NCI-H1048 (cell line): ENCODE results near the gene ACADVL.
"Not testable (repeated sequence)": the region's sequence is repeated elsewhere in the genome, so short reads cannot be mapped to it uniquely, and the experiment has no call there.

Experiments
- DNase-seq: peaks from one replicate; lab custom pipeline; 2025; lab: John Stamatoyannopoulos, UW

Gene ACADVL

DNA sequence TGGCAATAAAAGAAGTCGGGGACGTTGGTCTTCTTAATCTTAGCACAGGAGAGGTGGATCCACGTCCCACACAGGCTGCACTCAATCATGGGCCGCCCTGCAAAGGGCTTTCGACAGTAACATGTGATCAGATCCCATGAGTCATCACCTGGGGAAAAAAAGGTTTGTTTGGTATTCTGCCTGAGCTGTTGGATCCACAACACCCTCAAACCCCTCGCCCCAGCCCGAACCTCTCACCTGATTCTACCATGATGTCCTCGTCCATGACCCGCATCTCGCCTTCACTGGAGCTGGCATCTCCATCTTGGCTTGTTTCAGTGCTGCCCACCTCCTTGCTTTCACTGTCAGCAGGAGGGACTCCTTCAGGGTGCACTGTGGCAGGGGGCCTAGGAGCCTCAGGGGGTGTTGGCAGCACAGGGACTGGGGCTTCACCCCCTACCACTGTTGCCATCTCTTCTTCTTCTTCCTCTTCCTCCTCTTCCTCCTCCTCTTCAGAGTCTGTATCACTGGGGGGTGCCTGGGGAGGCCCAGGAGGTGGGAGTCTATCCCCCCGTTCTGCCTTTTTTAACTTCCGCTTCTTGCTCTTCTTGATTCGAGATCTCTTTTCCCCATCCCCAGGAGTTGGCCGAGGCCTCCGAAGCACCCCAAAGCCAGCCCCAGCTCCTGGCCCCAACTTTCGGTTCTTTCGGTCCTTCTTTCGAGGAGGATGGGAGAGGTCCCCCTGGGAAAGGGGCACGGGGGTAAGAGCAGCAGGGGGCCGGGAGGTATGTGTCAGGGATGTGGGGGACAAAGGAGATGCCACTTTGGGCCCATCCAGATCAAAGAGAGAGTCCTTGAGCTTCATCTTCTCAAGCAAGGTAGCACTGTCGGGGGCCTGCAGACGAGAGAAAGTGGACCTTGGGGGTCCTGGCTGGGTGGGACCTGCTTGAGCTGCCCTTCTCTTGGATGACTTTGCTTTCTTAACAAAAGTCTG lies 16.2 kb downstream of the ACADVL start:
- no peak for DNase-seq

DNA sequence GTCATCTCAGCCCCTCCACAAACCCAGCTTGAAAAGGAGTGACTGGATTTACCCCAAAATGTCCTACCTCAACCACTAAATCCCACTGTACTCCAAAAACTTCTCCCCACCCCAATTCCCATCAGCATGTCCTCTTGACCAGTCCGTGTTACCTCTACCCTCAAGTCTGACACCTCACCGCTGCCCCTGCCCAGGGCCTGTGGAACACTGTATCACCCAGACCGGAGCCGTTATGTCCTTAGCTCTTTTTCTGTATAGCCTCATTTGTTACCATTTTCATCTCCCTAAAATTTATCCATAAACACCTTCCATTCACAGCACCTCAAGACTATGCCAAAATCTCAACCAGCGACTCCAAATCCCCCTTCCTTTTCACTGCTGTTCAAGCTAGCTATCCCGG lies 17.1 kb downstream of the ACADVL start:
- no peak for DNase-seq

DNA sequence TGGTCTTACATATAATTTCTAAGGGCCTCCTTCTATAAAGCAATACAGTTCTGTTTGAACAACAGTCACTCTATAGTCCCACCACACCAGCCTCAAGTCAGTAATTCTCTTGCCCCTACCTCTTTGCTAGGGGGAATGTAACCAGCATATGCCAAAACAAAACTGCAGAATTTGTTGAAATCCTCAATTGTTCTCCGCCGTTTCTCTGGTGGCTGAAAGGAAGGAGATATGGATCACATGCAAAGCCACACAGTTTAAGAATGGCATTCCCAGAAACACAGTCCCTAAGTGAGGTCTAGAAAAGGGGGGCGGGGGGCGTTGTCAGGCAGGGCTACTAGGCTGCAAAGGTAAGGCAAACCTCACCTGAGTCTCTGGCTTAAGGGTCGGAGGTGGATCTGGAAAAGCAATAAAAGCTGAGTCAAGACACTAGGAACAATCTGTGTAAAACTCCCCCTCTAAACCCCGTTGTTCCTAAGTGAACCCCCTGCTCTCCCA lies 17.6 kb downstream of the ACADVL start:
- DNase-seq, result no peak

DNA sequence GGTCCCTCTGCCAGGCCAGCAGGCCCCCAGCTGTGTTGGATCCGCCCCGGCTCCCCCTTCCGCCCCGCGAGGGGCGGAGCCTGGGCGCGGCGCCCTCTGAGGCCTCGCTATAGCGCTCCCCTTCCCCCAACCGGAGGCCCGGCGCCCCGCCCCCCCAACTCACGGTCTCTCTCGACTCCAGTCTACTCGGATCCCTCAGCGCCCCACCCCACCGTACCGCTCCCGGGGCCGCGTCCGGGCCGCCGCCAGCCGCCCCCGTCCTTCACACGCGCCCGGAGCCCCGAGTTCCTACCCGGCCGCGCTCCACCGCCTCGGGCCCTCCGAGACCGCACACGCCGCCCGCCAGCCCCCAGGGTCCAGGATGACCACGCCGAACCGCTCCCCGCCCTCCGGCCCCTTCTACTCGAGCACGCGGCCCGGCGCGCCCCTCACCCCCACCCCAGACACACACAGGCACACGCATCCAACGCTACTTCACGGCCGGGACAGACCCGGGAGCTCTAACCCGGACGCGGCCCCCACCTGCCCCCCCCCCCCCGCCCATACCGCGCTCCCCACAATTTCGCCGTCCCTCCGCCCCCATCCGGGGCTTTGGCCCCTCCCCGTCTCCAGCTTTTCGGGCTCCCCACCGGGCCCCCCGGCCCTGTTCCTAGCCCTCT lies 18.2 kb downstream of the ACADVL start:
- no peak for DNase-seq

DNA sequence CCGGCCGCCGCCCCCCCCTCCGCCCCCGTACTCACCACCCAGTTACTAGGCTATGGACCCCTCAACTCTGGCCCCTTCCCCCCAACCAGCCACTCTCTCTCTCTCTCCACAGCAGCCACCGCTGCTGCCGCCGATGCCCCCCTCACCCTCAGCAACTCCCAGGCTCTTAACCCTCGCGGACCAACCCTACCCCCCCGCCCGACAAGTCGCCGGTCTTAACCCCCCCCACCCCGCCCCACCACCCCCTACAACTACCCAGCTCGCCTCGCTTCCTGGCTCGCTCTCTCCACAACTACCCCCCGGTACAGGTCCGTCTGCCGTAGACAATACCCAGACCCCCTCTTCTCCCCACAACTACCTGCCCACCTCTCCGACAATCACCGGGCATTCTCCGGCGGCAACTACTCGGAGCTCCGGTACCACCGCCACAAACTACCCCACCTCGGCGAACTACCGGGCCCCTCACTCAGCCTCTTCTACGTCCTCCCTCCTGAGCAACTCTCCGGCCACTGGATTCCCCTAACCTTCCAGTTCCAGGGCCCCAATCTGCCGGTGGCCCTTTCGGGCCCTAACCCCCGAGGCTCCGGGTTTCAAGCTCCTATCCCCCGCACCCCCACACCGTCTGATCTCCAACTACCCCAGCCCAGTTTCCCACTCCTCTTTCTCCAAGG lies 18.8 kb downstream of the ACADVL start:
- DNase-seq, result no peak

DNA sequence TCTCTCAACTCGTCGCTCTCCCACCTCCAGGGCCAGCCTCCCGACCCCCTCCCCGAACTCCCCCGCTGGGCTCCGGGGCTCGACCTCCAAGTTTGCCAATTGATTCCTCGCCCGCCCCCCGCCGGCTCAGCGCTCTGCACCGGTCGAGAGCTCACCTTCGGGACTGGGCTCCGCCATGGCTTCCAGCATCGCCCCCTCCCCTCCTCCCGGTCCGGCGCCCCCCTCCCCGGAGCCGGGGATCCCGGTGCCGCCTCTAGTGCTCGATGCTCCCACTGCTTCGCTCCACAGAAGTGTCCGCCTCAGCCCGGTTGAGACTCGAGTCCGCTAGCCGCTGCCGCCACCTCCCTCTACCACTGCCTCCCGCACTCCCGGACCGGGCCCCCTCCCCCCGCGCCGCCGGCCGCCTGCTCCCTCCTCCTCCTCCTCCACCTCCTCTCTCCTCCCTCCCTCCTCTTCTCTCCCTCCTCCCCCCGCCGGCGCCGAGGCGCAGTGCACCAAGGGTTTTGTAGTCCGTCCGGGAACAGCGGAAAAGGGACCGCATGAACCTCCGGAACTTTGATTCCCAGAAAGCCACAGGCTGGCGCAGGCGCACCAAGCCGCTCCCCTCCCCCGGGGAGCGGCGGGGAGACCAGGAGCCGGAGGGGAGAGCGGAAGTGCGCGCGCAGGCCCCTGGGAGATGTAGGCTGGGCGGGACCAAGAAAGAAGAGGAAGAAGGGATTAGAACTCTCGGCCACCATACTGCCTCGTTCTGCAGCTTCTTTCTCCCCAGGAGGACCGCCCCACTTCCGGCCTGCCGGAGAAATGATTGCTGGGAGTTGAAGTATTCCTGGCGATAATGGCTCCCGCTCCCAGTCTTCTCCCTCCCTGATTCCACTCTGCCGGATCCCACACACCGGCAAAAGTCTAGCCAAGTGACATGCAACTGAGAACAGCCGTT lies 19.6 kb downstream of the ACADVL start, which contains the start of gene PHF23:
PHF23 (minus strand) TSS at position 367 of the 937 bp plus-strand sequence; CDS start at position 189, 178 bp downstream.
- DNase-seq, result peak; percentile 98

DNA sequence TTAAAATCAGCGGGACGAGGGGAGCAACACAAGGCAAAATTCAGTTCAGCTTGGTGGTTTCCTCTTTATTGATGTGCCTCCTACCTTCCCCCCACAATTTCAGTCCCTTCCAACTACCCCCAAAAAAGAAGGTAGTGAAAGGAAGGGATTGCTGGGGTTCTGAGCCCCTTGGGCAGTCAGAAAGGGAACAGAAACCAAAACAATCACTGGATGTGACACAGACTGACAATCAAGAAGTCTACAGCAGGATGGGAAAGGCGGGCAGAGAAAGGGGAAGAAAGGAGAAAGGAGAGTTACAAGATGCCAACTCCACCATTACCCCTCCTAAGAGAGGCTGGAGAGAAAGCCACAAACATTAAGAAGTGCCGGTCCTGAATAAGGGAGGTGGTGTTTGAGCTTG lies 20.6 kb downstream of the ACADVL start:
- DNase-seq, result no peak

DNA sequence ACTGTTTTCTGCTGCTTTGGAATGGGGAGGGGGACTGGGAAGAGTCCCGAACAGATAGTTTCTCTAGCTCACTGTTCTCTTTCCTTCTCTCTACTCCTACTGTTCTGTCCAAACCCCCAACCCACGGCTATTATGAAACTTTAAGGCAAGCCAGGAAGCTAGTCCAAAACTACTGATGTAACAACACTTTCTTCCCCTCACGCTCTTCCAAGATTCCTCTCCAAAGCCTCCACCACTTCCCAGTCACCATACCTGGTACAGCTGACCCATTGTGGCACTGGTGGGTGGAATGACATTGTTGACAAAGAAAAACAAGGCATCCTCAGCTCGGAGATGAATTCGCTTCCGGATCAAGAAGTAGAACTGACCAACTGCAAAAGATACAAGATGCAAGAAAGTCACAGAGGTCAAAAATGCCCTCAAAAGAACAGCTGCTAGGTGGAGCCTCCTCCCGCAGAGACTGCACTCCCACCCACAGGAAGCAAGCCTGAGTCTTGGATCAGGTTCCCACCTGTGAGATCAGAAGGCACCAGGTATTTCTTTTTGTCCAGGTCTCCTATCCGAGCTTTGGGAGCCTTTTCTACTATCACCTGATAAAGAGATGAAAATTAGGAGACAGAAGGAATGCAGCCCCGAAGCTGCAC lies 21.5 kb downstream of the ACADVL start:
- no peak for DNase-seq

DNA sequence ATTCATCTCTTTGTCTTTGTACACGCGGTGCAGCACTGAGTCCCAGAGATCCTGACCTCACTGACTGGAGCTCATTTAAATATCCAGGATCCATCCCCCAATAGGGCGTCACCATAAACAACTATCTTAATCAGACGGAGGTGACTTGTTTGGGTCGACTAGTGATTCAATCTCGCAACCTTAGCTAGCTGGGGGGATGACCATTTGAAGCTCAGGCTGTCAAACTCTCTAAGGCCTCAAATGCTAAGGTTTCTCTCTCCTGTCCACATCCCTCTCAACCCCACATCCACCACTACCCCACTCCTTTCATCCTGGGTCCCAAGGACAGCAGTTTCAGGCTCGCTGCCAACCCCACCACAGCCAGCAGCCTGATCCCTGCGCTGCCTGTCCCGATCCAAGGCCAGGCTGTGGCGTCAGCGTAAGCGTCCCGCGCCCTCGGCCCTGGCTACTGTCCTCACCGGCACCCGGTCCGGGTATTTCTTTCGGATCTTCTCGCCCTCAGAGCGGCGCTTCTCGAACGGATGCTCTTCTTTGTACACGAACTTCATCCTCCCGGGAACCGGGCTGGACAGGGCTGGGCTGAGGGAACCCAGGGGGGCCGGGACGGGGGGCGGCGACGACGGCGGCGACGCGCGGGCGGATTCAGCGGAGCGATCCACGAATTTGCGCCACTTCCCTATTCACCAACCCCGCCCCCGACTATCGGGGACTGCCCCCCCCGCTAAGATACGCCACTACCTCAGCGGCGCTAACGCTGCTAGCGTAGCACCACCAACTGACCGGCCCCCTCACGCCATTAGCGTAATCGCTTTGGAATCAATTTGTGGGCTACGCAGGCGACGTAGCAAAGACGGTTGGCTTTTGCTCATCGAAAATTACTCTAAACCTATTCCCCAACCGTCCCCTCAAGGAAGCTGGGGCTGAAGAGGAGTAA lies 22.3 kb downstream of the ACADVL start, which contains the start of gene GABARAP:
GABARAP (minus strand) TSS at position 667 of the 934 bp plus-strand sequence; CDS start at position 548, 119 bp downstream.
- peak; percentile 78 for DNase-seq

DNA sequence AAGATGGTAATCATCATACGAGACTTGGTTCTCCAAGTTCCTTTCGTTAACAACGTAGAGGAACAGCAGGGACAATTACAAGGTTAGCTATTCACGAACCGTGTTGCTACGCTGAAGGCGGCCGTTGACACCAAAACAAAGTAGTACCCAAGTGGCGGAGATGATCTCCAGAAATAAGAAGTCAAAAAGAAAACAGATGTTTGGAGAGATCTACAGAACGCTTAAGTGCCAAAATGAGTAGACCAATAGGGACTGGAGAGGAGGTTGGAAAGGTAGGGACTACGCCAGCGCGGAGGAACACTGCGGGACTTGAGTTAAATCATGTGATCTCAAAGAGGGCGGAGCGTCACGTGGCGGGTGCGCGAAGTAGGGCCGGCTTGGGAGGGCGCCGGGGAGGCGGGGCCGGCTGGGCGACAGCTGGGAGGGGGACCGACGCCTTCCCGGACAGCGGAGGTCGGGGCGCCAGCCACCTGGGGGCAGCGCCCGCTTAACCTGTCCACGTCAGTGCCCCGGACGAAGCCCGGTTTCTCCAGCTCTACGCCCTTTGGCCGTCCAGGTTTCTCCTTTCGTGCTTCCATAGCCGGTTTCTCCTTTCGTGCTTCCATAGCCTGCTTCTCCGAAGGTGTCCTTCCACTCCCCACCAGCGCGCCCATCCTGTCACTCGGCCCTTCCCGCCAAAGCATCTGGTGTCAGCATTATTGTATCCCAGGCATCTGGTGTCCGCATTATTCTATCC lies 23.1 kb downstream of the ACADVL start:
- peak; percentile 86 for DNase-seq

DNA sequence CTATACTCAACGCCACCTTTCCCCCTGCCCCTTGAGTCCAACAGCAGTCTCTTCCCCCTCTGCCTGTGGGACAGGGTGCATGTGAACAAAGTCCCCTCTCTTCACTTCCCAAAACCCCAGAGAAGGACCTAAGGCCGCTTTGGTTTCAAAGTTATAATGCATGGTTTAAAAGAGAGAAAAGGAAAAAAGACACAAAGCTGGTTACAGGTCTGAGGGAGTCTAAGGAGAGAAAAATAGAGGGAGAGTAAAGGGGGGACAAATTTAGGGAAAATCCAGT lies 23.7 kb downstream of the ACADVL start:
- DNase-seq, result no peak

DNA sequence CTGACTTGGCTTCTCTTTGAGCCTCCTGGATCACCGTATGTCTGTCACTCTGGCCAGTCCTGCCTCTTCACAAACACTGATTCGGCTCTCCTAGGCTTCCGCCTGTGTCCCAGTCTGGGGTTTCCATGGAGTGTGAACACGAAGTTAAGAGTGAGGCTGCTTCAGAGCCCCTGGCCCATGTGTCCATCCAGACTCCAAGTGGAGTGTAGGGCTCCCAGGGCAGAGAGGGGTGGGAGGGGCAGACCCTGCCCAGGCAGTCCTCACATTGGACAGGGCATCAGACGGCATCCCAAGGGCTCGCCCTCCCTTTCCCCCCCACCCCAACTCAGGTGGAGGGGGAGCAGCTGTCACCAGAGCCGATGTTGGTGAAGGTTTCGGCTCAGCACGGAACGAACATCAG lies 24.1 kb downstream of the ACADVL start:
- not testable (repeated sequence) for DNase-seq

DNA sequence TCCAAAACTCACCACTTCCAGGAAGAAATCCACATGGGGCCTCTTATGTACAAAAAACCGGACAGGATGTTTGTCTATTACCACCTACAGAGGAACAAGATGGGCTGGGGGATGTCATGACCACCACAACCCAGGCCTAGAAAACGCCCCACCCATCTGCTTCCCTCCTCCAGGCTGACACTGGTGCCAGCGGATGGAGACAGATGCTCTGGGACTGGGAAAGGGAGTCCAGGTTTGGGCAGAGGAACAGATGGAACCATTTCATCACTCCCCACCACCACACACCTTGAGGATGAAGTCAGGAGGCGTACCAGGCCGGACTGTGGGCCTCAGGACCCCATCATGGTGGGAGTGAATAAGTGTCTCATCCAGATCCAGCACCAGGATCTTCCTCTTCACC lies 27.0 kb downstream of the ACADVL start:
- DNase-seq, result no peak

DNA sequence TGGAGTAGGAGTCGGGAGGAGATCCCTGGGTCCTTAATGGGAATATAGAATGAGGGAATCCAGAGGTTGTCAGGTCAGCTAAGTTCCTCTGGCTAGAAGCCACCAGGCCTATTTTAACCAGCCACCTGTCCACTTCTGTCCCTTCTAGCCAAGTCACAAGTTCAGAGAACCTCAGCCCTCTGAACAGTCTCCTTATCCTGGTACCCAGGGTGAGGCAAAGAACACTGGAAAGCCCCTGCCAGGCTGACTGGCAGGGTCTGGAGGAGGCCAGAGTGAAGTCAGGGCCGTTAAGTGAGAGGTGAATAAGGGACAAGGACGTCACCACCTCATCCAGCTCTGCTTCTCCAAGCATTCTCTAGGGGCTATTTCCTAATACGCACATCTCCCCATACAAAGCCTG lies 29.1 kb downstream of the ACADVL start:
- DNase-seq, result no peak

DNA sequence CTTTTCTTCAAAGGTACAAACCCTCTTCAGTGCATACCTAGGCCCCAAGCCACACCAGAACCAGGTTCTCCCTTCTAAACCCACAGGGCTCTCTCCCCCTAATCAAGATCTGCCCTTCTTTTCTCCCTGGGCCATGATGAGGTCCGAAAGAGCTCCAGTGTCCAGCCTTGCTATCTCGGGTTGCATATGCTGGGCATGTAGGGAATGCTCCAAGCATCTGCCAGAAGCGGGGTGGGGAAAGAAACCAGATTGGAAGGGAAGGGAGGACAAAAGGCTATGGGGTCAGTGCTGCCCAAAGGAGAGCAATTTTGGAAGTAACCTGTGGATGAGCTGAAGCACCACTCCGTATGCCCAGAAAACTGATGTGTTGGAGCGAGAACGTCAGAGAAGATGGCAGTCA lies 29.5 kb downstream of the ACADVL start:
- no peak for DNase-seq

DNA sequence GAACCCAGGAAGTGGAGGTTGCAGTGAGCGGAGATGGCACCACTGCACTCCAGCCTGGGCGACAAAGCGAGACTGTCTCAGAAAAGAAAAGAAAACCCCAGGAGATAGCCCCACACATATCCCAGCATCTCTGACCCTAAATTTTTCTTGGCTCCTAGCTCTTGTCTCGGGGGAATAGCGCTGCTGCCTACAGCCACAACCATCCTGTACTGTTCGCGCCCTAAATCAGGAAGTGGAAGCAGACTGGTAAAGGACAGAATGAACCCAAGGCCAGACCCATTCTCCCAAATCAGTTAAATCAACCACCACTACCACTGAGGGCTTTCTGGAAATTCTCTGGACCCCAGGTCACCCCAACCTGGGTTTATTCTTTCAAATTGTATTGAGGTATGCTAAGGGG lies 30.1 kb downstream of the ACADVL start:
- no peak for DNase-seq

DNA sequence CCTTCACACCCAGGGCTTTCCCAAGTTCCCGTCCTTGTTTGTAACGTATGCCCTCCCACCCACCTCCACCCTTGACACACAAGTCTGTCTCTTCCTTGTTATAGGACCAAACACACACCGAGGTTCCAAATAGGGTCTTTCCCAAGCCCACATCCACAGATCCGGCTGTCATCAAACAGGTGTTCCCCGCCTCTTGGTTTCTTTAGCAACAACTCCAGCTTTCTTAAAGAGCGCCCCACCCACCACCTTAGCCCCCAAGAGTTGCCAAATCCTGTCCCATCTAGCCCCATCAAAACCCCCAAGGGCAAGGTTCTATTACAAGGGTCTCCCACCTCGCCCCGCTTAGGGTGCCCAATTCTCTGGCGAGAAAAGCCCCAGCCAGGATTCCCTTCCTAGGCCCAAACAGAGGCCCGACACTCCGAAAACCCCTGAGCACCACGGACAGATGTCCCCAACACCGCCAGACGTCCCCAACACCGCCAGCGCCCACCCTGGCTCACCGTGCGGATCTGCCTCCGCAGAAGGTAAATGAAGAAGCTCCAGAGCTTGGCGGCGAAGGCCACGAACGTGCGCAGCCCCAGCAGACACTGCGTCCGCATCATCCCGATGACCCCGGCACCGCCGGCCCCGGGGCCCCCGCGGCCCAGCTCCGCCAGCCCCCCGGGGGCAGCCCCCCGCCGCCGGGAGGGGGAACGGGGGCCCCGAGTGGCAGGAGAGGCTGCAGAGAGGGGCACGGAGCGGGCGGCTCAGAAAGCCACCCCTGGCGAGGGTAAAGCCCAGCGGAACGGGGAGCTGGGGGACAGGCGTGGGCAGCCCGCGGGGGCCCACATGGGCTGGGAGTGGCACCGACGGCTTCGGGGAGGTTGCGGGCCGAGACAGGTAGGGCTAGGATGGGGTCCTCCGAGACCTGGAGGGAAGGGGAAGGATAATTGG lies 31.2 kb downstream of the ACADVL start:
- no peak for DNase-seq

DNA sequence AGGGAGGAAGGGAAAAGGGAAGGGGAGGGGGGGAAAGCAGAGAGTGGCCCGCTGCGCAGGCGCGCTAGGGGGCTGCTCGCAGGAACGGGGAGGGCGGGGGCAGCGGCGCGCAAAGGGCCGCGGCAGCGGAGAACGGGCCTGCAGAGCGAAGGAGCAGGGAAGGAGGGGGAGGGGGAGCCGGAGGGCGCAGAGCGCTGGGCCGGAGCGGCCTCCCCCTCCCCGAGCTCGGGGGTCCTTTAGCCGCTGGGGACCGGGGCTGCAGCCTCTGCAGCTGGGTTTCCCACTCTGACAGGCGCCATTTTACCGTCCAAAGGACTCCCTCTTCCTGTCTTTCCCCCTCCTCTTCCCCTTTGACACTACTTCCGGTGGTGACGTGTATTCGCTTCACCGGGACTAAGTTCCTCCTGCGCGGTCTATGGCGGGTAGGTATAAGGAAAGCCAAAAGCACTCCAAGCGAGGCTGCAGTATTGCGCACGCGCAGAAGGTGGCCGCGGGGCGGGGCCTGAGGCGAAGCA lies 32.0 kb downstream of the ACADVL start, which contains the start of gene CTDNEP1:
CTDNEP1 (minus strand) TSS at position 74 of the 515 bp plus-strand sequence. CDS start 438 bp downstream, outside the sequence.
- DNase-seq, result peak; percentile 89
